Jurkat, Clone E6-1 (cell line): ENCODE measurements around the gene SF3A1.
A peak's percentile ranks its signal among the peaks of the same experiment; 100 is the strongest.

Source experiments
- DNase-seq: peaks from one replicate; pipeline ENCODE4 v3.0.0-alpha.2; 2011; ENCODE audit warnings: low read depth, low spot score
- H3K4me3 ChIP-seq: 2 replicates; pipeline ENCODE4 v1.5.1; 2011; ENCODE audit warnings: mild to moderate bottlenecking, low read length, control low read depth, moderate library complexity

Gene SF3A1

GRCh38 chr22:30328466-30329049 is 28.1 kb downstream of the SF3A1 start:
- H3K4me3 ChIP-seq = no peak overlapping the region
- no peak for DNase-seq

- no peak for DNase-seq
- H3K4me3 ChIP-seq = no peak overlapping the region
These were observed 28.8 kb downstream of the SF3A1 start for GRCh38 chr22:30327864-30328345.

DNA sequence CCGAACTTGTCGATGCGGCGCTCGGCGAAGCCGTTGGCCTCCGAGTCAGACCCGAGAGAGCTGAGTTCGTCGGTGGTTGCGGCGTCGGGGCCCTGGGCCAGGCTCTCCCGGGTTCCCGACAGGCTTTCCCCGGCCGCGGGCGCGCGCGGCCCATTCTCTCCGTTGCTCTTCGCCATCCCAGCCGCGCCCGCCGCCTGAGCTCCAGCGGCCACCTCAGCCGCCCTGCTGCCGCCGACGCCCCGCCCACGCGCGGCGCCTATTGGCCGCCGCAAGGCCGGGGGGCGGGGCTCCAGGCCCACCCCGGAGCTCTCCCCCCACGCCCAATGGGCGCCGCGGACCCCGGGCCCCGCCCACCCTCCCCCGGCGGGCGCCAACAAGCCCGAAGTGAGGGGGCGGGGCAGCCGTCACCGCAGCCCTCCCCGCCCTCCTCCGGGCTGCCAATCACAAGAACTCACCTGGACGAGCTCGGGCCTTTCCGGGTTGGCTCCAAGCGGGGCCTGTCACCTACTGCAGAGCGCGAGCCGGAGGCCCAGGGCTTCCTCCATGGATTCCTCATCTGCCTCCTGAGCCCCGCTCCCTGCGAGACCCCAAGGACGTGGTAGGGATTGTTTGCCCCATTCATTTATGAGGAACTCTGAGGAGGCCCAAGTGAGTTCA is 29.9 kb downstream of the SF3A1 start, which contains the start of gene TBC1D10A:
TBC1D10A (minus strand) TSS at position 236 of the 657 bp plus-strand sequence; CDS start at position 176, 60 bp downstream.
- peak within 1 kb of the TSS; percentile 75 for H3K4me3 ChIP-seq
- peak; percentile 89 for DNase-seq

- DNase-seq = no peak
- H3K4me3 ChIP-seq = peak overlapping the region; percentile 75
These were observed 30.4 kb downstream of the SF3A1 start for GRCh38 chr22:30326255-30326705.

DNA sequence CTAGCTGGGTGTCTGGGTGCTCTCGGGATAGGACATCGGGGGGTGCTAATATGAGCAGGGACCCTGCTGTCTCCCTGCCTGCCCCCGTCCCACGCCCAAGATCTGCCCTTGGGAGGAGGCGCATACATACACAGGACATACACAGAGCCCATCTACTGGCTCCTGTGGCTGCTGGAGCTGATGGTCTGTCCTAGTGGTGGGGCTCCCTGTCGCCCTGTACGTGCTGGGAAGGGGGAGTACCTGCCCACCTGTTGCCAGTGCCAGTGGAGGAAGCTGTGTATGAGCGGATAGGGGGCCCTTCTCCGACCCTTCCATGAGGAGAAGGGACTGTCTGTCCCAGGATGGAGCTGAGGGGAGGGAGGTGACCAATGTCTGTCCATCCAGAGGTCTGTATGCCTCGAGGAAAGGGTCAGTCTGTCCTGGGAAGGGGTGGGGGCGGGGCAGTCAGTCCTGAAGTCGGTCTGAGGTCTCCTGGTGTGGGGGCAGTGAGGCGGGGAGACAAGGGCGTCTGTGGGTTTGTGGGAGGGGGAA is 30.9 kb downstream of the SF3A1 start:
- no peak for DNase-seq
- H3K4me3 ChIP-seq = peak overlapping the region; percentile 75

- DNase-seq = no peak
- H3K4me3 ChIP-seq = peak overlapping the region; percentile 75
These were observed 31.5 kb downstream of the SF3A1 start for GRCh38 chr22:30325065-30325720.

DNA sequence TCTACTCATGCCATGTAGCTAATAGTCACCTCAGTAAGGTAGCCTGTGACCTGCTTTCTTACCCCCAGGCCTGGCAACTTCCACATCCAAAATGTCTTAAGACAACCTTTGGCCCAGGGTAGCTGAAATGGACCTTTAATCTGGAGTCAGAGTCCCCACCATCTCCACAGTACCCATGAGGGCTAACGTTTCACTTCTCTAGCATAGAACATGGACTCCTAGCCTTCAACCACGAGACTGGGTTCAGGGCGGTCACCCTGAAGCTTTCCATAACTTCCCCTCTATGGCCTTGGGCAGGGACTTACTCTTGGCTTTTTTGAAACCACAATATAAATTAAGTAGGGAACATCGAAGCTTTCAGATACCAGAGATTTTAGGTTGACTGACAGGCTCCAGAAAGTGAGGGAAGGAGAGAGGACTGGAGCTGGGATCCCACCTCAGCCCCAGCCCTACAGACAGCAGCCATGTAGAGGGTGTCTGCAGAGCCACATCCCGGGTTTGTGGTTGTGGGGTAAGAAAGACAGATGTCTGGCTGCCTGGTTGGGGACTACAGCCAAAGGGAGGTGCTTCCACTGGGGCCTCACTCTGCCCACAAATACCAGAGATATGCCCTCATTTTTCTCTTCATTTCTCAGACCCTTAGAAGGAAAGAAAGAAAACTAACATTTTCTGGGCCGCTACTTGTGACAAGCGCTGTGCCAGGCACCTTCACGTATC is 32.5 kb downstream of the SF3A1 start:
- peak; percentile 89 for DNase-seq
- peak overlapping the region; percentile 75 for H3K4me3 ChIP-seq

- DNase-seq = no peak
- no peak overlapping the region for H3K4me3 ChIP-seq
These were observed 33.4 kb downstream of the SF3A1 start for GRCh38 chr22:30323246-30323645.

DNA sequence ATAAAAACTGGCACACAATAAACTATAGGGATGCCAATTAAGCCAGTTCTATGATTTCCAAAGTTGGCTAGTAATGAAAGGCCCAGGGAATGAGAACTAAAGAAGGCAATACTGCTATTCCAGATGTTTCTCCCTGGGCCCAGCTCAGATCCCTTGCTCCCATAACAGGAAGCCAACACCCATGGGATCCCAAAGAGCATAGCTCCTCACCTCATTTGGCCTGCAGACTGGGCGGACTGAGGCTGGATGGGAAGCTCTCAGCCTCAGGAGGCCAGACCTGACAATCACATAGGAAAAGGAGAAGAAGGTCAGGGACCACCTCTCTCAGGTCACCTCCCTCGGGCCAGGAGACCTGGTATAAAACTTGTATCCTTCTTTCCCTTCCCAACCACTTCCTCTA is 35.2 kb downstream of the SF3A1 start:
- no peak overlapping the region for H3K4me3 ChIP-seq
- DNase-seq = no peak

DNA sequence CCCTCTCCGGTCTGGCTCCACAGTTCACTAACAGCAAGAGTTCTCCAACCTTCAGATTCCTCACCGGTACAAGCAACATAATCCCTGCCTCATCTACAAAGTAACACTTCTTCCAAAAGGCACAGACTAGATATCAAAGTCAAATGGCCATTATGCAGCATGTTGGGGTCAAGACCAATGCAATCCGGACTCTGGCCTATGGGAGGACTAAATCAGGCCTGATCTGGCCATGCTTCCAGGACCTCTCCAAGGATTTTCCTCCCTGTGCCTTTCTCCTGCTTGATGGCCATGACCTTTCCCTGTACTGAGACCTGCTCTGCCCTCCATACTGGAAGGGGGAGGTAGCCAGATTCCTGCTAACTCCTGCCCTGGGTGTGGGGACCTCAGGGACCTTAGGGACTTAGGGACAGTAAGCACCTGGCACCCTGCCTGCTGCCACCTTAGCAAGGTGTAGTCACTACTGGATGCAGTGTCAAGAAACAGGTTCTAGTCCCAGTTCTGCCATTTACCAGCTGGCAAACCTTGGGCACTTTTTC is 36.6 kb downstream of the SF3A1 start:
- no peak for DNase-seq
- H3K4me3 ChIP-seq = no peak overlapping the region

- H3K4me3 ChIP-seq = no peak overlapping the region
- DNase-seq = no peak
These were observed 37.8 kb downstream of the SF3A1 start for GRCh38 chr22:30318799-30319419.

DNA sequence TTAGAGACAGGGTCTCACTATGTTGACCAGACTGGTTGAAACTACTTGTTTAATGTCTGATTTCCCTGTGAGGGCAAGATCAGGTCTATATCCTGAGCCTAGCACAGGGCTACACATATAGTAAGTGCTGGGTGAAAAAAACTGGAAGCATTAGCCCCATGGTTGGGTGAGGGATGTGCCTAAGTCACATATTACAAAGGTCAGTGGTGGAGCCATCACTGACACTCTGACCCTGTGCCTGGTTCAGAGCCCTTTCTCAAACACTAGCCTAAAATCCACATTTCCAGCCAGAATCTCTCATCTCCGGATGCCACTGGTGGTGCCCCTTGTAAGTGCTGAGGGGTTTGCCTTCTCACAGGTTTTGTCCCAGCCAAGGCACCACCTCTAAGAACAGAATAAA is 38.9 kb downstream of the SF3A1 start:
- no peak for DNase-seq

GRCh38 chr22:30315962-30316576 is 40.6 kb downstream of the SF3A1 start:
- H3K4me3 ChIP-seq = no peak overlapping the region
- DNase-seq = no peak

More for the DNA sequence above, 38.9 kb downstream of the SF3A1 start:
- H3K4me3 ChIP-seq = no peak overlapping the region

DNA sequence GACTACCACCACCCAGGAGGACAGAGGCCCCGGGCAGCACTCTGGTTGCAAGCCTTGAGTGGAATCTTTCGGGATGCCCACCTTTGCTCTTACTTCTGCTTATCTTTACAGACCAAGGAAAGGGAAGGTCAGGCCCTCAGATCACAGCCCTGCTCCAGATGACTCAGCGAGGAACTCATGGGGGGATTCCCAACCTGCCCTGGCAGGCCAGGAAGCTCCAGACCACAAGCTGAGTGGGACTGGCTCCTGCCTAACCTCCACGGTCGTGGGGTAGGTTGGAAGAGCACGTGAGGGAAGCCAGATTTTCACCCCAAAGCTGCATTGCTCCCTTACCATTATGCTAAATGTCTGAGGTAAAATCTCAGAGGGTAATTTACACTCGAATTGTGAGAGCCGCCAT is 41.8 kb downstream of the SF3A1 start:
- no peak overlapping the region for H3K4me3 ChIP-seq
- DNase-seq = no peak

- H3K4me3 ChIP-seq = no peak overlapping the region
- DNase-seq = no peak
These were observed 42.9 kb downstream of the SF3A1 start for GRCh38 chr22:30313527-30314363.

DNA sequence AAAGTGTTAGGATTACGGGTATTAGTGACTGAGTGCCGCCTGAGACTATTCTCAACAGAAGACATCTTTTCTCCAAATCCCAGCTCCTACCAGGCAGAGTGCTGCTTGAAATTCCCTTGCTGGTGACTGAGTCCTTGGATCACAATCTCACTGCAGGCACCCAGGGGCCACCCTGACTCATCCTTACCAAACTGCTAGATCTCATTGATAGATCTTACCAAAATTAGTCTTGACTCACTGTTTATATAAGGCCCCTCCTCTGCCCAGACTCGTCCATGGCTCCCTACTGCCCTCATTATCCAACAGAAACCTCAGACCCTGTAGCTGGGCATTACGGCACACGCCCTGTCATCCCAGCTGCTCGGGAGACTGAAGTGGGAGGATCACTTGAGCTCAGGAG is 44.6 kb downstream of the SF3A1 start:
- H3K4me3 ChIP-seq = no peak overlapping the region

More for the DNA sequence above, 44.6 kb downstream of the SF3A1 start:
- no peak for DNase-seq
